NK-92 treated with Interleukin-12 subunit alpha and Interleukin-12 subunit beta, amount 100 ng/mL, for 24 hours (cell line): ENCODE measurements around the gene C1orf35.
"Not testable (repeated sequence)": the region's sequence is repeated elsewhere in the genome, so short reads cannot be mapped to it uniquely, and the experiment has no call there.

Source experiments
- DNase-seq: peaks from one replicate; lab custom pipeline; 2025; lab: John Stamatoyannopoulos, UW

Gene C1orf35

DNA sequence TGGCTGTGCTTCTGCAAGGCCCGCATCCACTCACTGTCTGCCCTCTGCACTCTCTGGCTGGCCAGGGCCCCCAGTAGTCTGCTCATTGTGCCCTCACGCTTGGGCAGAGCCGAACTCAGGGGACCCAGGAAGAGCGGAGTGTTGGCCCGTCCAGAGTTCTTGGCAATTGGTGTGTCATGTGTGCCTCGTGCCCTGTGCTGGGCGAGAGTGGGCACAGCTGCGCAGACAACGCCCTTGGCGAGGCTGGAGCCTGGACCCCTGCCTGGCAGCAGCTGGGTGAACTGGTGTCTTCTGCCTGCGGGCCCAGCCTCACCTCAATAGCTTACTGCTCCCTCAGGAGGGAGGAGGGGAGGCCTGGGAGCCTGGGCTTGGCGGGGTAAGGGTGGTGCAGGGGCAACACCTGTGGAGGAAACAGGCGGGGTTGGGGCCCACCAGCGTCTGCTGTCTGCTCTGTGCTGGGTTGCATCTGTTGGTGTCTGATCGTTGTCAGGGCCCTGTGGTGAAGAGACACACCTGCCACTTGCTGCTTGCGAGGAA is 39.1 kb upstream of the C1orf35 start:
- no peak for DNase-seq

DNA sequence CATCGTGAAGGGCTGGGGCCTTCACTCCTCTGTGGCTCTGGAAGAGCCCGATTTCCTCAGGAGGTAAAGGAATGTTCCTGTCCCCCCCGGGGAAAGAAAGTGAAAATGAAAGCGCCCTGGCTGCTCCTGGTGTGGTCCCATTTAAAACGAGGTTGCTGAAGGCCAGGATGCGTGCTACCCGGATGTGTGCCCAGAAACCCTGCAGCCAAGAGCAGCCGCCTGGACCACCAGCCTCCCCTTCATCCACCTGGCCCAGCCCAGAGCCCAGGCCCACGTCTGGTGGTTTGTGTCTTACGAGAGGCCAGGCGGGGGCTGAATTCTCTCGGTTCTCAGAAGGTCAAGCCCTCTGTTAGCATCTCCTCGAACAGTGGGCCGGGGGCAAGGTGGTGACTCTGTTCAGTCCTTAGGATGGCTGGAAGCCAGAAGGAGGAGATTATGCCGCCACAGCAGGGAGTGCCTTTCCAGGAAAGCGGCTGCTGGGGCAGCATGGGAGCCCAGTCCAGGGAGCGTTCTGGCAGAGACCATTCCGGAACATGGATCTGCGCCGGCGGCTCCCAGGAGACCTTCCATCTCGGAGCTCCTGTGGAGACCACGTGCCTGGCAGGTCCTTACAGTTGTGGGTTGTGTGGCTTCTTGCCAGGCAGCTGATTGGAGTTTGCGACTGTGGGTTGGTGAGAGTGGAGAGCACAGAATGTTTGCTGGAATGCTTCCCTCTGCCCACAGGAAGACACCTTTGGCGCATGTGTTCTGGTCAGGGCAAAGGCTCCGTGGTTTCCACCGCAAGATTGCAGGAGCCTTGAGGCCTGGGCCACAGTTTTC is 38.3 kb upstream of the C1orf35 start:
- DNase-seq = no peak

DNA sequence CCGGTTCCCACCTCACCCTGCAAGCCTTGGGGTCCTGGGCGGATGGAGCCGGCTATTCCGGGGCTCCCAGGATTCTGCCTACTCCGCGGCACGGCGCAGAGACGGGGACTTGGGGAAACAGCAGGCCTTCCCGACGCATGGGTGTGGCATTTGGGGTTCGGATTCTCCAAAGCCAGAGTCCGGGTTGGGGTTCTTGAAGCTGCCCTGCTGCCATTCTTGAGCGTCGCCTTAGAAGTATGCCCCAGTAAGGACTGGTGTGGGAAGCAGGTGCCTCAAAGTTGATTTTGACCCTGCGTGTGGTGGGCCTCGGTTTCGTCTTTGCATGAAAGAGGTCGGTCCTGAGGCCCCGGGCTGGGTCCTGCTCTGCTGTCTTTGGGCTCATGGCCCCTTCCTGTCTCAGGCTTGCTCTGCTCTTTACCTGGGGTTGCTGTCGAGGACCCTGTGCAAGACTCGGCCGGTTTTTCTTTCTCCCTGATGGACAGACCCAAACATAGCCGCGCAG is 37.6 kb upstream of the C1orf35 start:
- no peak for DNase-seq

DNA sequence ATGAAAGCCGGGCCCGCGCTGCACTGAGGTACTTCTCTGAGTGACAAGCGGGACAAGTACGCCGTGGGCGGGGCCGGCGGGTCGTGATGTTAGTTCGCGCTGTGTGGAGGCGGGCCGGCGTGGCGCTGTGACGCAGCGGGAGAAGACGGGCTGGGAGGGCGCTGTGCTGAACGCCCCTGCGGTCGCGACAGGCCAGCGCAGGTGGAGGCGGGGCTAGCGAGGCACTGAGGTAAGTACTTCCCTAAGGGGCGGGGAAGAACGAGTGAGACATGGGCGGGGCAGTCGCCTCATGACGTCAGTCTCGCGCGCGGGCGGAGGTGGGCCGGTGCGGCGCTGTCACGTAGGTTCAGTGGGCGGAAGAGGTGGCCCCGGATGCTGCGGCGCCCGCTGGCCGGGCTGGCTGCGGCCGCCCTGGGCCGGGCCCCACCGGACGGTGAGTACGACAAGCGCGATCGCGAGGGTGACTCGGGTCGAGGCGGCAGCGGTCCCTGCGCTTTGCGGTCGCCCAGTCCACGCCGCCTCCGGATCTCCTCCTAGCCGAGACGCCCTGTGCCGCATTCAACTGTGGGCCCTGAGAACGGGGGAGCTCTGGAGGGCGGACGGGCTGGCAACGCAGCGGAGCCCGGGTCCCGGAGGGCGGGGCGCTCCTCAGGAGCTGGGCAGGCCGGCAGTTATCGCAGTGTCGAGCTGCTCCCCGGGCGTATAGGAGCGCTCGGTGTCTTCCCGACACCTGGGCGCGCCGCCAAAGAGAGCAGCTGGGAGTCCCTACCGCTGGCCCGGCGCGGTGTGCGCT is 37.0 kb upstream of the C1orf35 start, which contains the start of gene GUK1:
TSS of gene GUK1 (plus strand) at position 349 of the 793 bp plus-strand sequence. CDS start at position 373, 24 bp downstream.
- peak; percentile 100 for DNase-seq

DNA sequence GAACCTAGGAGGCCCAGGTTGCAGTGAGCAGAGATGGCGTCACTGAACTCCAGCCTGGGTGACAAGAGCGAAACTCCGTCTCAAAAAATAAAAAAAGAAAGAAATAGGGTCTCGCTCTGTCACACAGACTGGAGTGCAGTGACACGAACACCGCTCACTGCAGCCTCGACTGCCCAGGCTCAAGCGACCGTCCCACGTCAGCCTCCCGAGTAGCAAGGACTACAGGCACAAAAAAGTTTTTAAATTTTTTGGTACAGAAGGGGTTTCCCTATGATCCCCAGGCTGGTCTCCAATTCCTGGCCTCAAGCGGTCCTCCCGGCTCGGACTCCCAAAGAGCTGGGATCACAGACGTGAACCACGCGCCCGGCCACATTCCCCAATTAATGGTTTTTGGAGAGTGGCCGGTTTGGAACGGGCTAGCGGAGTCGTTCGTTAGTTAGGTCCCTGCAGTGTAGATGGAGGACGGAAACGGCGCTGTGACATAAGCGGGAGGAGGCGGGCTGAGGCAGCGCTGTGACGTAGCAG is 36.3 kb upstream of the C1orf35 start:
- DNase-seq = no peak

DNA sequence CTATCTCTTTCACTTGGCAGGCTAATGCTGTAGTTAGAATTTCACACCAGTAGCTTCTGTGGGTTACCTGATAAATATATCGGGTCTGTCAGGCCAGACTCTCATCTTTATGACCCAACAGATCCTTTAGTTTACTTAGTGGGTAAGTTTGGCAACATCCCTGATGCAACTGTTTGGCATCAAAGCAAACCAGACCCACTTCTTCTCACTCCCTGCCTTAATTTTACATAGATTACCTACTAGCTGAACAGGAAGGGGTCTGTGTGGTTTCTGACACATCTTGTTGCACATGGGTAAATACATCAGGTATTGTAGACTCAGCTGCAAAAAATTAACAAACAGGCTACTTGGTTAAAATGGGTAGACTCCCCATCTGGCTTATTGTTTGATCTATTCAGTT is 33.8 kb upstream of the C1orf35 start:
- DNase-seq = peak; percentile 37

DNA sequence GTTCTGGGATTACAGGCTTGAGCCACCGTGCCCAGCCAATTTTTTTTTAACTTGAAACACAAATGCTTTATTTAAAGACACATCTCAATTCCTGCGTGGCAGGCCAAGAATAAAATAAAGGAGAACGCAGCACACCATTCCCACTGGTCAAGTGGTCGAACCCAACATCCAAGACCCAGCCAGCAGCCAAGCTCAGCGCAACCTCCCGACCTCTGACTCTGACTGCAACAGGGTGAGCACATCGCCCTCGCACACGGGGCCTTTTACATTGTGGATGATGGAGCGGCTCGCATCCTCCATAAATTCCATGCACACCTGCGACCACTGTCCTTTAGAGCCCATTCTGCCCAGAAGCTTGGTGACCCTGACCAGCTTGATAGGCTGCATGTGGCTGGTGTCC is 31.5 kb upstream of the C1orf35 start:
- DNase-seq = no peak

DNA sequence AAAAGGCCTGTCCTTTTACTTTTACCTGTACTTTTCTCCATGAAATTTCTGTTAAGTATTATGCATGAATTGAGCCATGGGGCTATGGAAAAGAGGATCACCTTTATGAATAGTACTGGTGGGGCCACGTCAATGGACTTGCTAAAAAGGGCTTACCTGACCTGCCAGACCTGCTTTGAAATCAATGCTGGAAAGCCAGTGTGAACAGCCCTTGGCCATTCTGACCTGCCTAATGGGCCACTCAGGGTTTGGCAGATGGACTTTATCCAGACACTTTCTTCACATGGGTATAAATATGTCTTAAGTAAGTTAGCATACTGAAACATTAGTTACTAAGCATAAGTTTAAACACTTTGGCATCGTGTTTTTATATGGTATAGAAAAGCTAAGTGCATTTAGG is 28.6 kb upstream of the C1orf35 start:
- DNase-seq = no peak

DNA sequence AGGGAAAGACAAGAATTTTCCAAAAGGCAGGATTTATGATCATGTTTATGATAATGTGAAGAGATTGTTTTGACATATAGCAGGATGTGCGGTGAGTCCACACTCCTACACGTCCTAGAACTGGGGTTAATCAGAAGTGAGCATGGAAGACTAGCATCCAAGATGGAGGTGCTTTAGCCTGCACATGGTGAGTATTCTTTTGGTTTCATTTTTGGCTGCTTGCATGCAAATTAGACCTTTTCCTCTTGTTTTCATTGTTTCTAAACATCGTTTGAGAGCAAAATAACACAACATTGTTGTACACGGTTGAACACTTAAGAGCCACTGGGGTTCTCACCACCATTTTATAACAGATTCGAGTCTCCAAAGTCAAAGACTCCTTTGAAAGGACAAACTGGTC is 22.1 kb upstream of the C1orf35 start:
- no peak for DNase-seq

DNA sequence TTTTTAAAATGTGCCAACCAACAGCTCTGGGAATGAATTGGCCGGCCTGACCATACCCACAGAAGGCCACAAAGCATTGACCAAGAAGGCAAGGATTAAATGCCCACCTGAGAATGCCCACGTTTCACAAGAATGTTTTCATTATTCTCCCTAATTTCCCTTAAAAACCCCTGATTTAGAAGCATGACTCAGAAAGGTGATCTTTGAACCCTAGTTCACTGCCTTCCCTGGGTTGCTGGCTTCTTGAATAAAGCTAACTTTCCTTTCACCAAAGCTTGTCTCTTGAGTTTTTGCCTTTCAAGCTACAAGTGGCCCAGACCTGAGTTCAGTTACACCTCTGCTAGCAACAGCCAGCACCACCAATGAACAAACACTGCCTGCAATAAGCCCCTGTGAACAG is 20.4 kb upstream of the C1orf35 start:
- no peak for DNase-seq

DNA sequence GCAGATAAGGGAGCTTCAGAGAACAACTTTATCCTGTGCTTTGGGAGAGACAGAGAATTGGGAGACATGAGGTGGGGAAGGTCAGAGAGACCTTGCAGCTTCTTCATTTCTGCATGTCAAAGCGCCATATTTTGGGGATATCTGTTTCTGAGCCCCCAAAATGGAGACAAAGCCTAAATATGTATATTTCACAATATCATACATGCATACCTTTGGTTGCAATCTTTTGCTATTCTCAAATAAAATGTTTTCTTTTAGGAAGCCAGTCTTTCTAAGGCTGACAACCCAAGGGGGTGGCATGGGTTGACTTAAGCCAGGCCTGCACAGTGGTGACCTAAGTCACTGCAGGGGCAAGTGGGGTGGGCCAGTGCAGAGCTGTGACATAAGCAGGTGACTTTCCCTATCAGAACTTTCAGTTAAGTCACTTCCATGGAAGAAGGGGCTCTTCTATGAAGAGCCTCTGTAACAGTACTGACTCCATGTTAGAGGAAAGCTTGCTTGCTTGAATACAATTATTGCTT is 19.9 kb upstream of the C1orf35 start:
- DNase-seq = no peak

DNA sequence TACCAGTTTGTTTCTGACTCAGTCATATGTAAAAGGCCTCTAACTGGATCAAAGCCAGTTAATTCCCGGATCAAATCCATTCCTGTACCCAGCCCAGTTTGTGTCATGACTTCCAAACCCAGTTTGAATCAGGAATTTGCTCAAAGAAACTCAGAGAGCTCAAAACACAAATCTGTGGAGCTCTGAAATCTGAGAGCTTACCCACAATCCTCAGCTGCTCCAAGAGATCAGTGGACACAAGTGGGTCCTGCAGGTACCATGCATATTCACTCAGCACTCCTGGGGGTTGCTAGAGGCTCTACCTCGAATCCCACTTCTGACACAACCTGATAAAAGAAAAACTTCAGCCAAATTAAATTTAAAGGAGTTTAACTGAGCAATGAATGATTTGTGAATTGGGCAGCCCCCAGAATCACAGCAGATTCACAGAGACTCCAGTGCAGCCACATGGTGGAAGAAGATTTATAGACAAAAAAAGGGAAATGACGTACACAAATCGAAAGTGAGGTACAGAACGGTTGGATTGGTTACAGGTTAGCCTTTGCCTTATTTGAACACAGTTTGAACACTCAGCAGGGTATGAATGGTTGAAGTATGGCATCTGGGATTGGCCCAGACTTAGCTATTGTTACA is 17.8 kb upstream of the C1orf35 start:
- no peak for DNase-seq

DNA sequence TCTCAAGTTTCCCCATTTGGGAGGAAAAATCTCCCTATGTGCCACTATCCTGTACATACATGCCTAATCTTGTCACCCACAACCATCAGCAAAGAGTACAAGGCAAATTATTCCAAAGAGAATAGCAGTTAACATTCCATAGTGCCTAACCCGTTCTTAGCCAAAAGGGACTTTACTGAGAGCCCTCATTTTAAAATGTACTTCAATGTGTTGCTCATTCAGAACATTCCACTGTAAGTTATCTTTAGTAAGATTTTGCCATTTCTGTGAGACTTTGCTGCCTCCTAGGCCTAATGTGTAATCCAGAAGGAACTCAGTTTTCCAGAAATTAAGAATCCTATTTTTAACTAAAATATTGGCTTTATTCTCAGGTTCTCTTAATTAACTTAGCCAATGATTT is 17.2 kb upstream of the C1orf35 start:
- DNase-seq = no peak

DNA sequence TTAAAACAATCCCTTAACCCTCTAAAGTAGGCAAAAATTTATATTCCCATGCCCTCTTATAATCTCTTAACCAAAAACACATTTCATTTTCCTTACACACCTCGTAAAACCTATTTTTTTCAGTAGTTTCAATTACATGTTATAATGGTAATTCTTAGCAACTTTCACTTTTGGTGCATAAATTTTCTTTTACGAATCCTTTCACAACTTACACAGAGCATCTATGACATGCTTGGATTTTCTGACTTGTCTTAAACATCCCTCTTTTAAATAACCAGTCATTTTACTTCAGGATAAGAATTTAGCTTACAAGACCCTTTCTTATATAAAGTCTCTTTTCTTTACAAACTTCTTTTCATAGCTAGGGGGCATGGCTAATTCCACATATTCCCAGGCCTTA is 14.9 kb upstream of the C1orf35 start:
- DNase-seq = no peak

DNA sequence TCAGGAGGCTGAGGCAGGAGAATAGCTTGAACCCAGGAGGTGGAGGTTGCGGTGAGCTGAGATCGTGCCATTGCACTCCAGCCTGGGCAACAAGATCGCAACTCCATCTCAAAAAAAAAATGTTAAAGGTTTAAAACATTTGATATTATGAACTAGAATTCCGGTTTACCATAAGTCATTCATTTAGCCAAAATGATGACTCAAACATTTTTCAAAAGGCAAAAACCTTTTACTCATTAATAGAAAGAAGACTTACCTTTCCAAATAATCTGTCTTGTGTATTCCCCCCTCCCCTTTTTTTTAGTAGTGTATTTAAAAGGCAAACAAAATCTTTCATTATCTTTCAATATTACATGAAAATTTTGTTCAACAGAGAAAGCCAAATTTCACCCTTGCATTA is 14.2 kb upstream of the C1orf35 start:
- no peak for DNase-seq

DNA sequence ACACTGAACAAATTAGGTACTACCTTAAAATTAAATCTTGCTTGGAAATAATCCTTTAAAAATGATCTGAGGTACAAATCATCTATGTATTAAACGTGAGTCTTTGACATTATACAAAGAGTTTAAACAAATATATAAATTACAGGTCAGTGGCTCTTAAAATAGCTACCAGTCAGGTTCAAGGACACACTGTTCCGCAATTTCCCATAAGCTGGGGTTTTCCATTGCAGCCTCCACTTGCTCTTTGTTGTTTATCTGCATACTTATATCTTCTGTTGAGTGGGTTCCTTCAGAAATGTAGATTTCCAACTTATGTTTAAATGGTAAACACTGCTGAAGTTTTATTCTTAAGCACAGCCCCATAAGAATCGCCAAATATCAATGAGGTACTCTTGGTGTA is 11.7 kb upstream of the C1orf35 start:
- no peak for DNase-seq

DNA sequence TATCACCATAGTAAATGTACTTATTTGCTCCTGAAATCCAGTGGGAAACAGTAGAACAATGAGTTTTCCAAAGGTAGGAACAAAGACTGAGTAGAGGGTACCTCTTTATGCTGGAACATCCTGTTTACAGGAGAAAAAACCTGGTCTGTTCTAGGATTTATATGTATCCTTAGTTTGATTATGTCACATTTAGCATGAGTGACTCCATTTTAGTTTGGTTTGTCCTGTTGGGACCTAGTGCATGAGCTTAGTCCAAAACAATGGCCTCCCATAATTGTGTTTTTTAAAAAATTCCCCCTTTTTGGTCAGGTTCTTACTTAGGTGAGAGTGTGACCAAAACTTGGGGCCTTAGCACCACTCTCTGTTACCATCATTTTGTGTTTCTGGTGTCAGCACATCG is 9.5 kb upstream of the C1orf35 start:
- DNase-seq = no peak

DNA sequence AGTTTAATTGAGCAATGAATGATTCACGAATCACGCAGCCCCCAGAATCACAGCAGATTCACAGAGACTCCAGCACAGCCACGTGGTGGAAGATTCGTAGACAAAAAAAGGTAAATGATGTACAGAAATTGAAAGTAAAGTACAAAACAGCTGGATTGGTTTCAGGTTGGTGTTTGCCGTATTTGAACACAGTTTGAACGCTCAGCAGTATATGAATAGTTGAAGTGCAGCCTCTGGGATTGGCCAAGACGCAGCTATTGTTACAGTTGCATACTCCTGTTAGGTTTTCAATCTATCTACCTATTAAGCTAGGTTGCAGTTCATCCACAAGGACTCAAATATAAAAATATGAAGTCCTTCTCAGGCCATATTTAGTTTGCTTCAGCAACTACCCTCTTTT is 9.0 kb upstream of the C1orf35 start:
- no peak for DNase-seq

DNA sequence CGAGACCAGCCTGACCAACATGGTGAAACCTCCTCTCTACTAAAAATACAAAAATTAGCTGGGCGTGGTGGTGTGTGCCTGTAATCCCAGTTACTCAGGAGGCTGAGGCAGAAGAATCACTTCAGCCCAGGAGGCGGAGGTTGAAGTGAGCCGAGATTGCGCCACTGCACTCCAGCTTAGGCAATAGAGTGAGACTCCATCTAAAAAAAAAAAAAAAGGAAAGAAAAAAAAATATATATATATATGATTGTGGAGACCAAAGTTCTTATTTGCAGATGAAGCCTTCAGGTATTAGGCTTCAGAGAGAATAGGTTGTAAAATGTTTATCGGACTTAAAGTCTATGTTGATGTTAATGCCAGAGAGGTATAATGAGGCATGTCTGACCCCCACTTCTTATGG is 8.2 kb upstream of the C1orf35 start:
- not testable (repeated sequence) for DNase-seq

DNA sequence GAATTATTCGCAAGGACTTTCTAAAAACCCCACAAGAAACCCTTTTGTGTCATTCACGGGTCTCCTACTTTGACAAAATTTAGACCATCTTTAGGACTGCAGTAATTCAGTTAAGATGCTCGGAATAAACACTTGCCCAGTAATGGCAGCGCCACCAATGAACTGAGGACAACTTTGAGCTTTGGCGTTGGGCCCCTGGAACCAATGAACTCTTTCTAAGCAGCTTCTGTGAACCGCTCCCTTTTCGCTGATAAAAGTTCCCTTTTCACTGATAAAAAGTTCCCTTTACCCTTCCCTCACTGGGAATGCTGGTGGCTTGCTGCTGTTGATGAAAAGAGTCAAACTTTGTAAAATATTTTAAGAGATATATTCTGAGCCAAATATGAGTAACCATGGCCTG is 7.4 kb upstream of the C1orf35 start:
- DNase-seq = no peak

DNA sequence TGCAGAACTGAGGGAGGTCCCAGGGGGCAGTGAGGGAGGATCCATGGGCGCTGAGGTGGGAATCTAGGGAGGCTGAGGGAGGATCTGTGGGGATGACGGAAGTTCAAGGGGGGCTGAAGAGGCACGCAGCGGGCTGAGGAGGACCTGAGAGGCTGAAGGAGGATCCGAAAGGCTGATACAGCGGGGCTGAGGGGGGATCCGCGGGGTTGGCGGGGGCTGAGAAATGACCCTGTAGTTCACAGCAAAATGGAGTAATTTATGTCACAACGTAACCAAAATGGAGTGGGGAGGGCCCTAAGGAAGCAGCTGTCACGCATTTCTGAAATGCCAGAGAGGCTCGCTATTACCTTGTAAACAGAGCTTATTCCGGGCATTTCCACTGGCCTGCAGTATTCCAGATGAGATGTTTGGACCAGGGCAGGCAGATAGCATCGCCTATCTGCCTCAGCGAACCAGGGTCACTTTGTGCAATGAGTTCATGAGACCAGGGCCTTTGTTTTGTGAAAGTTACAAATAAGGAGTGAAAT is 6.9 kb upstream of the C1orf35 start:
- no peak for DNase-seq
